ENCODE data around the gene KCNQ5. TPM values are rescaled to one million over a fixed set of nuclear protein-coding genes. Genes with fewer than 3 reads are reported as not detected.

KCNQ5 gene
- total RNA-seq, 1 experiment from 2014 or later = 0.07 TPM

GRCh38 chr6:73236144-73236750 is 614.4 kb downstream of the KCNQ5 start:
- no peak overlapping the region for H2BK120ac ChIP-seq (ENCODE audit: low read depth, low read length, poor library complexity, severe bottlenecking)
- no peak overlapping the region for H4K91ac ChIP-seq (ENCODE audit: insufficient read length, low read depth, low read length)
- no CpG with 5 or more reads among the region's 5 CpGs for WGBS (ENCODE audit: extremely low coverage, insufficient read length, low lambda C conversion rate)
- H3K79me2 ChIP-seq (ENCODE audit: insufficient read depth, low read length) = no peaks in the 10 kb centered on the region
- H3T11ph ChIP-seq (ENCODE audit: low read length) = no peak overlapping the region
- no peaks in the 10 kb centered on the region for H3K9me3 Mint-ChIP-seq
- no peak overlapping the region for H3K14ac ChIP-seq (ENCODE audit: insufficient read depth, low read length)
- H3K4me1 ChIP-seq (ENCODE audit: insufficient read depth, low read length) = no peaks in the 10 kb centered on the region
- H3K79me1 ChIP-seq (ENCODE audit: insufficient read depth, low read depth, low read length, poor library complexity, severe bottlenecking) = no peaks in the 10 kb centered on the region
- no peaks in the 10 kb centered on the region for H3K27me3 Mint-ChIP-seq (ENCODE audit: low read depth)
- H4K5ac ChIP-seq (ENCODE audit: insufficient read length, low read depth, low read length) = no peak overlapping the region
- no peaks in the 10 kb centered on the region for H3K23me2 ChIP-seq (ENCODE audit: insufficient read length, low read depth, low read length, poor library complexity, severe bottlenecking)
- H3K23ac ChIP-seq (ENCODE audit: insufficient read length, low read depth, low read length) = no peak overlapping the region
- H2BK12ac ChIP-seq (ENCODE audit: insufficient read length, low read depth, low read length) = no peak overlapping the region
- H2BK15ac ChIP-seq (ENCODE audit: low read depth, low read length) = no peak overlapping the region
- H3K4me3 Mint-ChIP-seq = no peak overlapping the region
- H2AK5ac ChIP-seq (ENCODE audit: insufficient read length, low read length) = no peak overlapping the region
- H3K4me1 Mint-ChIP-seq = peaks cover 0 to 5% of the 10 kb centered on the region in 2 experiments; a peak in 2 of 4 replicates
- no peak overlapping the region for H3K18ac ChIP-seq (ENCODE audit: insufficient read length, low read depth, low read length)
- no peak overlapping the region for H2BK20ac ChIP-seq (ENCODE audit: low read depth, low read length, poor library complexity, severe bottlenecking)
- H3K27ac Mint-ChIP-seq = no peak overlapping the region; a peak in 1 of 7 replicates
- no peak overlapping the region for H3K4ac ChIP-seq (ENCODE audit: low read depth, low read length)
- no peak overlapping the region for H4K8ac ChIP-seq (replicated peaks; ENCODE audit: insufficient read length, low read depth, low read length)
- H4K20me1 ChIP-seq (ENCODE audit: control insufficient read depth, insufficient read depth, insufficient read length) = no peaks in the 10 kb centered on the region
- H3K27ac ChIP-seq (ENCODE audit: insufficient read length, low read depth, low read length) = no peak overlapping the region
- no peak for TF ChIP-seq CTCF (conservative IDR thresholded peaks at IDR 0.05)
- no peak for DNase-seq
- no peak overlapping the region for H2BK5ac ChIP-seq (ENCODE audit: insufficient read length, low read length)
- H3K9ac ChIP-seq (ENCODE audit: extremely low read depth, insufficient read length, low read length) = no peak overlapping the region
- no peak overlapping the region for H2AFZ ChIP-seq (ENCODE audit: low read length)
- H3K56ac ChIP-seq (ENCODE audit: insufficient read length, low read depth, low read length) = no peak overlapping the region
- H3K4me2 ChIP-seq (ENCODE audit: insufficient read depth, insufficient read length, low read length) = no peak overlapping the region
- no peaks in the 10 kb centered on the region for H3K9me3 ChIP-seq (ENCODE audit: control insufficient read depth, low read depth, low read length)
- no peaks in the 10 kb centered on the region for H3K27me3 ChIP-seq (ENCODE audit: insufficient read depth, low read length)
- no peaks in the 10 kb centered on the region for H3K36me3 Mint-ChIP-seq (ENCODE audit: insufficient read depth in 1 of 3, low read depth in 3 of 3)

Measured in H9 (cell line).